Measurements from ENCODE around the gene THADA.

Gene THADA

GRCh38 chr2:43343573-43344304 is 252.1 kb downstream of the THADA start:
- peak; percentile 90 for DNase-seq

GRCh38 chr2:43341959-43342757 is 253.7 kb downstream of the THADA start:
- DNase-seq: no peak

GRCh38 chr2:43340945-43341356 is 254.9 kb downstream of the THADA start:
- DNase-seq: no peak

- DNase-seq: no peak
These were observed 255.8 kb downstream of the THADA start for GRCh38 chr2:43340066-43340465.

- peak; percentile 69 for DNase-seq
These were observed 262.1 kb downstream of the THADA start for GRCh38 chr2:43333656-43334144.

- DNase-seq: no peak
These were observed 262.7 kb downstream of the THADA start for GRCh38 chr2:43333101-43333655.

GRCh38 chr2:43332653-43333052 is 263.2 kb downstream of the THADA start:
- DNase-seq: no peak

- no peak for DNase-seq
These were observed 264.4 kb downstream of the THADA start for GRCh38 chr2:43331422-43331821.

- no peak for DNase-seq
These were observed 266.2 kb downstream of the THADA start for GRCh38 chr2:43329637-43330036.

- DNase-seq: peak; percentile 51
These were observed 267.0 kb downstream of the THADA start for GRCh38 chr2:43328832-43329231.

GRCh38 chr2:43328133-43328532 is 267.7 kb downstream of the THADA start:
- DNase-seq: peak; percentile 85

GRCh38 chr2:43327119-43327518 is 268.7 kb downstream of the THADA start:
- no peak for DNase-seq

- DNase-seq: no peak
These were observed 269.6 kb downstream of the THADA start for GRCh38 chr2:43326101-43326825.

GRCh38 chr2:43325107-43325811 is 270.6 kb downstream of the THADA start:
- no peak for DNase-seq

- DNase-seq: peak; percentile 92
These were observed 271.4 kb downstream of the THADA start for GRCh38 chr2:43324259-43325106.

GRCh38 chr2:43323857-43324256 is 272.0 kb downstream of the THADA start:
- no peak for DNase-seq

- DNase-seq: no peak
These were observed 274.4 kb downstream of the THADA start for GRCh38 chr2:43321446-43321845.

- DNase-seq: no peak
These were observed 276.3 kb downstream of the THADA start for GRCh38 chr2:43319541-43319940.

GRCh38 chr2:43318791-43319190 is 277.0 kb downstream of the THADA start:
- DNase-seq: no peak

- no peak for DNase-seq
These were observed 278.2 kb downstream of the THADA start for GRCh38 chr2:43317680-43318079.

GRCh38 chr2:43317194-43317593 is 278.6 kb downstream of the THADA start:
- no peak for DNase-seq

All from right hindlimb (tissue), 1 donor.